GM12891 (cell line): ENCODE results near the gene ZNF484.
"Not testable (repeated sequence)": the region's sequence is repeated elsewhere in the genome, so short reads cannot be mapped to it uniquely, and the experiment has no call there.

Experiments
- POLR2A ChIP-seq: IDR thresholded peaks from 2 replicates; pipeline ENCODE4 v1.6.1; 2011; ENCODE audit warnings: low read depth, low read length, control low read depth
- POLR2AphosphoS5 ChIP-seq: IDR thresholded peaks from 2 replicates; pipeline ENCODE4 v1.6.1; 2011; ENCODE audit warnings: low read depth, low read length, control low read depth
- POU2F2 ChIP-seq: IDR thresholded peaks from 2 replicates; pipeline ENCODE4 v1.6.1; 2011; ENCODE audit warnings: low read depth, mild to moderate bottlenecking, control low read depth, low read length, moderate library complexity
- SPI1 ChIP-seq: IDR thresholded peaks from 2 replicates; pipeline ENCODE4 v1.6.1; 2011; ENCODE audit warnings: low read depth, low read length, control low read depth
- TAF1 ChIP-seq: IDR thresholded peaks from 2 replicates; pipeline ENCODE4 v1.6.1; 2011; ENCODE audit warnings: low read depth, low read length, control low read depth

- not testable (repeated sequence) for TF ChIP-seq POLR2A, POU2F2, POLR2AphosphoS5, SPI1, TAF1
These were observed 16.2 kb upstream of the ZNF484 start for GRCh38 chr9:92893916-92894610.
